K562 (cell line): ENCODE data around the gene DEK. TPM values are rescaled to one million over a fixed set of nuclear protein-coding genes. Genes with fewer than 3 reads are reported as not detected.

ENCODE experiments used
- ATAC-seq: fragments of 200-7000 bp; cut with Tn5 transposase; 3 replicates; pipeline ENCODE4 v1.9.1; 2020; ENCODE audit warnings: moderate library complexity
- BruUV-seq: library from RNA; stranded (reverse); fragments of 400-500 nt; replicated peaks from 2 replicates; lab custom pipeline; 2021; lab: Mats Ljungman, UMichigan
- CTCF ChIA-PET: fragments of 300-600 bp; formaldehyde crosslinking; extraction: SDS; loops from one replicate; lab custom pipeline; 2021; ENCODE audit warnings: low intra/inter-chr PET ratio; lab: Yijun Ruan, JAX
- POLR2A ChIA-PET: fragments of 300-600, 350-650 bp; sonication (Branson Sonifier 250); formaldehyde crosslinking; extraction: SDS; loops from one replicate; lab custom pipeline; 2021; ENCODE audit warnings: antibody characterized with exemption, inconsistent platforms; lab: Yijun Ruan, JAX
- DNase-seq, 4 experiments: peaks; one replicate each; pipeline versions ENCODE4 v3.0.0 to v3.0.0-alpha.2; 2011 to 2018; ENCODE audit warnings: low spot score in 3 of 4, mixed read lengths in 3 of 4; ENCODE audit errors: extremely low read depth in 1 of 4
- FAIRE-seq: peaks from 2 replicates; lab custom pipeline; 2011; peaks lifted over from hg19 to GRCh38; lab: Jason Lieb, UNC
- H2AFZ ChIP-seq: 2 replicates; pipeline ENCODE4 v1.6.0; 2011; ENCODE audit warnings: low read depth, low read length, control low read depth, inconsistent platforms
- H3K27ac ChIP-seq: fragments of 200-600 bp; 3 replicates; pipeline ENCODE4 v1.8.0; 2011; ENCODE audit warnings: low read depth, mild to moderate bottlenecking, control low read depth, inconsistent platforms, low read length, moderate library complexity, mixed read lengths; ENCODE audit errors: extremely low read depth
- H3K27me3 ChIP-seq, 2 experiments: fragments of 300-600 bp in 1 of 2; 2 replicates in 1 of 2; 3 replicates in 1 of 2; pipeline versions ENCODE4 v1.6.0 to v1.8.0; 2011; ENCODE audit warnings: inconsistent platforms in 2 of 2, low read length in 2 of 2, mild to moderate bottlenecking in 1 of 2, mixed read lengths in 1 of 2, moderate library complexity in 1 of 2; ENCODE audit not compliant: control insufficient read depth in 2 of 2, insufficient read depth in 2 of 2
- H3K36me3 ChIP-seq: fragments of 300-600 bp; 3 replicates; pipeline ENCODE4 v1.8.0; 2011; ENCODE audit warnings: mild to moderate bottlenecking, low read length, inconsistent platforms; ENCODE audit not compliant: control insufficient read depth, insufficient read depth
- H3K4me1 ChIP-seq, 2 experiments: fragments of 200-600 bp in 1 of 2; replicated peaks in 1 of 2; 2 replicates in 1 of 2; 3 replicates in 1 of 2; pipeline versions ENCODE4 v1.5.1 to v1.8.0; 2011; ENCODE audit warnings: inconsistent platforms in 2 of 2, low read length in 2 of 2, mild to moderate bottlenecking in 1 of 2, mixed read lengths in 1 of 2, moderate library complexity in 1 of 2; ENCODE audit not compliant: control insufficient read depth in 2 of 2, insufficient read depth in 2 of 2
- H3K4me2 ChIP-seq: 2 replicates; pipeline ENCODE4 v1.6.1; 2011; ENCODE audit warnings: low read length, control low read depth, inconsistent platforms, mixed read lengths; ENCODE audit not compliant: insufficient read depth
- H3K4me3 ChIP-seq: fragments of 200-600 bp; sonication (generic), shearing (Covaris generic); 2 replicates; pipeline ENCODE4 v1.5.1; 2016; ENCODE audit warnings: control low read depth, inconsistent platforms
- H3K79me2 ChIP-seq: fragments of 200-600 bp; 3 replicates; pipeline ENCODE4 v1.8.0; 2011; ENCODE audit warnings: low read length, inconsistent platforms; ENCODE audit not compliant: control insufficient read depth, insufficient read depth
- H3K9ac ChIP-seq, 2 experiments: 2 replicates each; pipeline versions ENCODE4 v1.6.0 to v1.6.1; 2011; ENCODE audit warnings: low read depth in 2 of 2, low read length in 2 of 2, control low read depth in 1 of 2, inconsistent platforms in 1 of 2, mild to moderate bottlenecking in 1 of 2, mixed read lengths in 1 of 2; ENCODE audit not compliant: insufficient read depth in 1 of 2
- H3K9me1 ChIP-seq: one replicate; pipeline ENCODE4 v1.6.0; 2011; ENCODE audit warnings: inconsistent platforms, mild to moderate bottlenecking, low read length, moderate library complexity; ENCODE audit not compliant: control insufficient read depth, insufficient read depth
- H3K9me3 ChIP-seq: replicated peaks from 2 replicates; pipeline ENCODE4 v1.5.1; 2011; ENCODE audit warnings: low read depth, low read length, inconsistent platforms; ENCODE audit not compliant: control insufficient read depth, insufficient read depth
- H4K20me1 ChIP-seq: replicated peaks from 2 replicates; pipeline ENCODE4 v1.6.1; 2011; ENCODE audit warnings: low read length, inconsistent platforms, mixed read lengths; ENCODE audit not compliant: control insufficient read depth, insufficient read depth
- ARID1B ChIP-seq: fragments of 450-650 bp; IDR thresholded peaks from 2 replicates; pipeline ENCODE4 v1.6.1; 2016; ENCODE audit warnings: antibody characterized with exemption, mild to moderate bottlenecking, inconsistent platforms
- C11orf30 ChIP-seq: fragments of 450-650 bp; IDR thresholded peaks from 2 replicates; pipeline ENCODE4 v1.6.1; 2016; ENCODE audit warnings: low read depth, mild to moderate bottlenecking
- CEBPG ChIP-seq, 3 experiments: fragments of 200-800 bp in 1 of 3; sonication (Bioruptor generic) in 1 of 3; sonication (generic) in 1 of 3; formaldehyde crosslinking in 1 of 3; IDR thresholded peaks in 2 of 3; conservative IDR thresholded peaks in 1 of 3; 2 replicates each; pipeline versions ENCODE4 v1.6.1 to v1.8.0; 2016 to 2022; ENCODE audit warnings: missing compliant biosample characterization in 2 of 3, missing genetic modification characterization in 2 of 3, mild to moderate bottlenecking in 1 of 3, missing genetic modification reagents in 1 of 3
- GABPB1 ChIP-seq: sonication (generic); formaldehyde crosslinking; IDR thresholded peaks from 2 replicates; pipeline ENCODE4 v1.8.0; 2022; ENCODE audit warnings: mild to moderate bottlenecking, missing genetic modification reagents
- MAFG ChIP-seq: fragments of 450-650 bp; conservative IDR thresholded peaks from 2 replicates; pipeline ENCODE4 v1.6.1; 2016; ENCODE audit warnings: missing genetic modification characterization, missing compliant biosample characterization
- MAFK ChIP-seq: IDR thresholded peaks from 2 replicates; pipeline ENCODE4 v1.6.1; 2011; ENCODE audit warnings: low read length, improper control_type of control experiment
- MEIS2 ChIP-seq: fragments of 450-650 bp; IDR thresholded peaks from 2 replicates; pipeline ENCODE4 v1.6.1; 2014; ENCODE audit warnings: mild to moderate bottlenecking; ENCODE audit not compliant: partially characterized antibody
- NFE2 ChIP-seq: IDR thresholded peaks from 2 replicates; pipeline ENCODE4 v1.6.1; 2014; ENCODE audit warnings: antibody characterized with exemption, low read depth
- PBX2 ChIP-seq, 2 experiments: IDR thresholded peaks in 1 of 2; conservative IDR thresholded peaks in 1 of 2; 2 replicates each; pipeline ENCODE4 v1.6.1; 2016; ENCODE audit warnings: low read depth in 2 of 2, mild to moderate bottlenecking in 1 of 2, missing compliant biosample characterization in 1 of 2, missing genetic modification characterization in 1 of 2, moderate library complexity in 1 of 2
- PHTF2 ChIP-seq: fragments of 250-450 bp; sonication (Bioruptor Pico); IDR thresholded peaks from 2 replicates; pipeline ENCODE4 v1.5.0; 2021; ENCODE audit warnings: mild to moderate bottlenecking
- POLR2H ChIP-seq: IDR thresholded peaks from 2 replicates; pipeline ENCODE4 v1.6.1; 2016; ENCODE audit warnings: missing genetic modification characterization, low read depth, mild to moderate bottlenecking, control low read depth, missing compliant biosample characterization, moderate library complexity
- PYGO2 ChIP-seq: fragments of 450-650 bp; IDR thresholded peaks from 2 replicates; pipeline ENCODE4 v1.6.1; 2016; ENCODE audit warnings: mild to moderate bottlenecking, missing genetic modification characterization, moderate library complexity, missing compliant biosample characterization
- U2AF1 ChIP-seq: fragments of 200-400 bp; formaldehyde crosslinking; optimal IDR thresholded peaks from 2 replicates; pipeline ENCODE3; 2017; ENCODE audit warnings: mild to moderate bottlenecking, low read depth, low read length, moderate library complexity
- ZNF316 ChIP-seq: fragments of 450-650 bp; IDR thresholded peaks from 2 replicates; pipeline ENCODE4 v1.6.1; 2016
- WGBS: fragments of 100-300 bp; shearing (Covaris generic); methylation state at CpG from one replicate; pipeline ENCODE4 v1.1.6; 2016; ENCODE audit warnings: low coverage, mixed read lengths; ENCODE audit not compliant: insufficient coverage; ENCODE audit errors: missing lambda C conversion rate; 5-methylcytosine and 5-hydroxymethylcytosine counted together
- in situ Hi-C: fragments of 300-500 bp; cut with MboI; formaldehyde crosslinking; loops from 4 replicates; pipeline ENCODE4 v1.15.0; 2018; ENCODE audit warnings: inconsistent platforms, mixed read lengths
- intact Hi-C: fragments of 100-400 bp; cut with micrococcal nuclease; formaldehyde crosslinking; loops from 2 replicates; pipeline ENCODE4 v1.14.2; 2022
- polyA plus RNA-seq, 8 experiments: library from polyadenylated mRNA; depleted of rRNA in 4 of 8; stranded (reverse) in 5 of 8; unstranded in 3 of 8; fragments of >200 nt; fragmentation: Nextera tagmentation in 2 of 8; fragmentation: Illumina TruSeq in 1 of 8; extraction: Ambion mirVana in 2 of 8; extraction: Trizol in 1 of 8; gene quantifications; 2 replicates each; pipeline versions ENCODE4 v1.2.1 to v1.2.3, GENCODE V29; 2011 to 2014; ENCODE audit warnings: inconsistent platforms in 1 of 8, missing spikeins in 1 of 8
- total RNA-seq, 7 experiments: library from RNA; depleted of rRNA in 6 of 7; stranded (reverse); fragments of >200 nt in 6 of 7; fragmentation: Illumina TruSeq in 2 of 7; extraction: Trizol in 2 of 7; gene quantifications; 2 replicates each; pipeline versions ENCODE4 v1.2.1 to v1.2.3, GENCODE V29; 2011 to 2021; ENCODE audit warnings: low replicate concordance in 1 of 7
- TF ChIP-seq, protein P1 (sequence below): fragments of 450-650 bp; IDR thresholded peaks from 2 replicates; pipeline ENCODE4 v1.6.1; 2016

Gene DEK
- total and polyA plus RNA-seq, 9 of the 15 experiments (the other 6 are each of a cell fraction or from before 2014, with no cell fraction given) = 82.3 to 338 (median 184) TPM

DNA sequence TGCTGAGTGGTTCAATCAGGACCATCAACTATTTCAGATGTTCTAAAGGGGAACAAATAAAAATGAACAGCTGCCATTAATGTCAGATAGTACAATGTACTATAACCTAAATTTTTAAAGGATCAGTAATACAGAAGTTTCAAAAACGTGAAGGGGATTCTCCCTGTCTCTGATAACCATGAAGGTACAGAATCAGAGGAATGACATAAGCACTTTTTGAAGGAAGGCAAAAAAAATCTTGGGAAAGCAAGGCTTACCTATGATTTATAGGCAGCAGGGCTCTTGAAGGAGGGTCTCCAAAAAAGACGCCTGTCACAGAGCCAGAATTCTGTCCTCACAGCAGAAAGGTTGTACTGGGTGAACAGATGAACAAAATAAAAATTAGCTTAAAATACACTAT, 20.1 kb downstream of the DEK start:
- no peaks in the 10 kb centered on the region for H4K20me1 ChIP-seq
- in situ Hi-C loops = no loop called here
- H3K27ac ChIP-seq = no peak overlapping the region
- BruUV-seq = no TSS peak
- CTCF ChIA-PET = no interaction called here
- POLR2A ChIA-PET = interaction anchor here (1.1 to 1.9 kb wide), 2 partner anchors 8 to 9 kb away, joined by 4 to 5 read pairs; no protein-coding TSS in a partner anchor
- intact Hi-C loops = no loop called here
- DNase-seq (no peak), FAIRE-seq (no peak), ATAC-seq (no peak)
- no peak overlapping the region for H2AFZ ChIP-seq
- H3K36me3 ChIP-seq = peaks cover 100% of the 10 kb centered on the region
- no peak overlapping the region for H3K9ac ChIP-seq
- H3K27me3 ChIP-seq = no peaks in the 10 kb centered on the region
- no peaks in the 10 kb centered on the region for H3K9me1 ChIP-seq
- H3K79me2 ChIP-seq = peaks cover 88% of the 10 kb centered on the region
- H3K4me1 ChIP-seq = peaks cover 0 to 14% of the 10 kb centered on the region in 2 experiments; a peak in 1 of 5 replicates
- WGBS = 45% methylated on average over 2 of the region's 2 CpGs
- no peaks in the 10 kb centered on the region for H3K9me3 ChIP-seq
- no peak overlapping the region for H3K4me3 ChIP-seq
- no peak overlapping the region for H3K4me2 ChIP-seq
- TF ChIP-seq PHTF2 (no peak), MAFG (peak; percentile 54), GABPB1 (CRISPR knock-in tag) (no peak), C11orf30 (peak; percentile 53; the same call in 1 of the 2 replicates), NFE2 (peak; percentile 45), MAFK (peak; percentile 3; the same call in 1 of the 2 replicates), CEBPG (CRISPR knock-in tag; IDR thresholded peaks at IDR 0.05) (no peak), CEBPG (tag; conservative IDR thresholded peaks at IDR 0.05 in 1 of 2, IDR thresholded peaks at IDR 0.05 in 1 of 2) (no peak), PYGO2 (tag) (no peak), ARID1B (no peak), ZNF316 (peak; percentile 48), PBX2 (CRISPR knock-in tag; IDR thresholded peaks at IDR 0.05; ENCODE audit: low read depth) (no peak), PBX2 (tag; conservative IDR thresholded peaks at IDR 0.05; ENCODE audit: low read depth) (peak; percentile 47; the same call in 1 of the 2 replicates), MEIS2 (peak; percentile 17), POLR2H (tag) (peak; percentile 48; the same call in 1 of the 2 replicates), U2AF1 (no peak)
- TF ChIP-seq, protein P1, sequence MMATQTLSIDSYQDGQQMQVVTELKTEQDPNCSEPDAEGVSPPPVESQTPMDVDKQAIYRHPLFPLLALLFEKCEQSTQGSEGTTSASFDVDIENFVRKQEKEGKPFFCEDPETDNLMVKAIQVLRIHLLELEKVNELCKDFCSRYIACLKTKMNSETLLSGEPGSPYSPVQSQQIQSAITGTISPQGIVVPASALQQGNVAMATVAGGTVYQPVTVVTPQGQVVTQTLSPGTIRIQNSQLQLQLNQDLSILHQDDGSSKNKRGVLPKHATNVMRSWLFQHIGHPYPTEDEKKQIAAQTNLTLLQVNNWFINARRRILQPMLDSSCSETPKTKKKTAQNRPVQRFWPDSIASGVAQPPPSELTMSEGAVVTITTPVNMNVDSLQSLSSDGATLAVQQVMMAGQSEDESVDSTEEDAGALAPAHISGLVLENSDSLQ = peak; percentile 42; the same call in 1 of the 2 replicates
